HepG2 (cell line): Measurements from ENCODE around the gene MROH2A. TPM values are rescaled to one million over a fixed set of nuclear protein-coding genes. Genes with fewer than 3 reads are reported as not detected.

ENCODE experiments used
- ELF1 ChIP-seq: sonication (generic); formaldehyde crosslinking; IDR thresholded peaks from 2 replicates; pipeline ENCODE4 v1.4.0; 2020; ENCODE audit warnings: missing genetic modification reagents
- GATAD1 ChIP-seq: IDR thresholded peaks from 2 replicates; pipeline ENCODE4 v1.6.1; 2016; ENCODE audit warnings: missing genetic modification reagents, missing compliant biosample characterization
- HNRNPK ChIP-seq: fragments of 200-400 bp; formaldehyde crosslinking; IDR thresholded peaks from 2 replicates; pipeline ENCODE4 v1.6.1; 2018; ENCODE audit warnings: low read length, low read depth, moderate library complexity, mild to moderate bottlenecking; ENCODE audit not compliant: poor library complexity, severe bottlenecking
- KAT8 ChIP-seq: IDR thresholded peaks from 2 replicates; pipeline ENCODE4 v1.6.1; 2016; ENCODE audit warnings: missing genetic modification reagents, missing compliant biosample characterization
- RFXAP ChIP-seq: sonication (generic); formaldehyde crosslinking; IDR thresholded peaks from 2 replicates; pipeline ENCODE4 v1.4.0; 2020; ENCODE audit warnings: missing genetic modification reagents, borderline replicate concordance
- YEATS4 ChIP-seq: sonication (generic); formaldehyde crosslinking; IDR thresholded peaks from 2 replicates; pipeline ENCODE4 v1.4.0; 2020; ENCODE audit warnings: missing genetic modification reagents, borderline replicate concordance
- ZNF331 ChIP-seq: sonication (generic); formaldehyde crosslinking; IDR thresholded peaks from 2 replicates; pipeline ENCODE4 v1.4.0; 2020; ENCODE audit warnings: missing genetic modification reagents
- ZNF441 ChIP-seq: sonication (generic); formaldehyde crosslinking; IDR thresholded peaks from 2 replicates; pipeline ENCODE4 v1.7.0; 2021; ENCODE audit warnings: missing genetic modification reagents, borderline replicate concordance
- polyA plus RNA-seq, 8 experiments: library from polyadenylated mRNA; depleted of rRNA in 3 of 8; stranded (reverse) in 7 of 8; unstranded in 1 of 8; fragments of >200 nt; fragmentation: Illumina TruSeq in 4 of 8; extraction: Trizol in 4 of 8; gene quantifications; 2 replicates each; pipeline versions ENCODE4 v1.2.1 to v1.2.3, GENCODE V29; 2011 to 2016; ENCODE audit warnings: low read depth in 4 of 8, missing spikeins in 1 of 8, mixed read lengths in 1 of 8; ENCODE audit not compliant: insufficient read depth in 1 of 8
- total RNA-seq, 5 experiments: library from RNA; depleted of rRNA; stranded (reverse); fragments of >200 nt; fragmentation: Illumina TruSeq; extraction: Trizol; gene quantifications; 2 replicates each; pipeline ENCODE4 v1.2.3, GENCODE V29; 2016; ENCODE audit warnings: low read depth in 1 of 5
- TF ChIP-seq, protein P1 (sequence below): sonication (generic); formaldehyde crosslinking; IDR thresholded peaks from 2 replicates; pipeline ENCODE4 v1.5.0; 2020; ENCODE audit warnings: mild to moderate bottlenecking, missing genetic modification reagents, borderline replicate concordance
- TF ChIP-seq, protein P2 (sequence below): sonication (generic); formaldehyde crosslinking; IDR thresholded peaks from 2 replicates; pipeline ENCODE4 v1.4.0; 2020; ENCODE audit warnings: missing genetic modification reagents, borderline replicate concordance
- TF ChIP-seq, protein P3 (sequence below): sonication (generic); formaldehyde crosslinking; IDR thresholded peaks from 2 replicates; pipeline ENCODE4 v1.5.1; 2020; ENCODE audit warnings: missing genetic modification reagents, mild to moderate bottlenecking, borderline replicate concordance
- TF ChIP-seq, protein P4 (sequence below): IDR thresholded peaks from 2 replicates; pipeline ENCODE4 v1.6.1; 2012; ENCODE audit warnings: inconsistent platforms
- TF ChIP-seq, protein P5 (sequence below): sonication (generic); formaldehyde crosslinking; IDR thresholded peaks from 2 replicates; pipeline ENCODE4 v1.4.0; 2020; ENCODE audit warnings: missing genetic modification reagents
- TF ChIP-seq, protein P6 (sequence below): sonication (generic); formaldehyde crosslinking; IDR thresholded peaks from 2 replicates; pipeline ENCODE4 v1.4.0; 2020; ENCODE audit warnings: missing genetic modification reagents

Gene MROH2A
- total and polyA plus RNA-seq, 2 of the 13 experiments (the other 11 are each of a cell fraction or from before 2014, with no cell fraction given), result 0.03 to 0.04 TPM

DNA sequence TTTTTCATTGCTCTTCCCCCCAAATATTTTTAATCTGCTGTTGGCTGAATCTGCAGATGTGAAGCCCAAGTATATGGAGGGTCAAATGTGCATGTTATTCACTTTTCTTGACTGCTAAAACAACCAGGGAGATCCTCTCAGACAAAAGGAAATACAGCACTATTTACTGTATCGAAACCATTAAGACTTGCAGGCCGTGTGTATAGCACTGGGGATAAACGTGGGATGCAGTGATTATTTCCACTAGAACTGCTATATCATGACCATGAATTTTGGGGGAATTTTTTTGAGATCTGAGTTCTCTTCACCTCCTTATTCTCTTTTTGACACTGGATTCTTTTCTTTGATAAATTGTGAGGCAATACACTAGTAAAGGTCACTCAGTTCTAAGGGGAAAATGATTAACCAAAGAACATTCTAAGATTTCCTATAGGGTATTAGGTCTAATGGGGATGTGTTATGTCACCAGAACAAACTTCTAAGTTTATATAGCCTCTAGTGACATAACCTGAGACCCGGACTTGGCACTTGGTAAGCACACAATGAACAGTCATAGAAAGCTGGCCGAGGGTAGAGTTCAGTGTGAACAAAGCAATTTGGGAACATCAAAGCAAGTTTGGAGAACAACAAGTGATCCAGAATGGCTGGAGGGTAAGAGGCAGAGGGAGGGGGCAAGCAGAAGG lies 32.9 kb upstream of the MROH2A start (continued):
- TF ChIP-seq, protein P1, sequence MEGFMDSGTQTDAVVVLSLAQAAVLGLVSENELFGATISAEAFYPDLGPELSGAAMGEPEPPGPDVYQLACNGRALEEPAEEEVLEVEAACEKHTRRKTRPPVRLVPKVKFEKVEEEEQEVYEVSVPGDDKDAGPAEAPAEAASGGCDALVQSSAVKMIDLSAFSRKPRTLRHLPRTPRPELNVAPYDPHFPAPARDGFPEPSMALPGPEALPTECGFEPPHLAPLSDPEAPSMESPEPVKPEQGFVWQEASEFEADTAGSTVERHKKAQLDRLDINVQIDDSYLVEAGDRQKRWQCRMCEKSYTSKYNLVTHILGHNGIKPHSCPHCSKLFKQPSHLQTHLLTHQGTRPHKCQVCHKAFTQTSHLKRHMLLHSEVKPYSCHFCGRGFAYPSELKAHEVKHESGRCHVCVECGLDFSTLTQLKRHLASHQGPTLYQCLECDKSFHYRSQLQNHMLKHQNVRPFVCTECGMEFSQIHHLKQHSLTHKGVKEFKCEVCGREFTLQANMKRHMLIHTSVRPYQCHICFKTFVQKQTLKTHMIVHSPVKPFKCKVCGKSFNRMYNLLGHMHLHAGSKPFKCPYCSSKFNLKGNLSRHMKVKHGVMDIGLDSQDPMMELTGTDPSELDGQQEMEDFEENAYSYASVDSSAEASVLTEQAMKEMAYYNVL (CRISPR knock-in tag), result peak; percentile 94
- TF ChIP-seq, protein P2, sequence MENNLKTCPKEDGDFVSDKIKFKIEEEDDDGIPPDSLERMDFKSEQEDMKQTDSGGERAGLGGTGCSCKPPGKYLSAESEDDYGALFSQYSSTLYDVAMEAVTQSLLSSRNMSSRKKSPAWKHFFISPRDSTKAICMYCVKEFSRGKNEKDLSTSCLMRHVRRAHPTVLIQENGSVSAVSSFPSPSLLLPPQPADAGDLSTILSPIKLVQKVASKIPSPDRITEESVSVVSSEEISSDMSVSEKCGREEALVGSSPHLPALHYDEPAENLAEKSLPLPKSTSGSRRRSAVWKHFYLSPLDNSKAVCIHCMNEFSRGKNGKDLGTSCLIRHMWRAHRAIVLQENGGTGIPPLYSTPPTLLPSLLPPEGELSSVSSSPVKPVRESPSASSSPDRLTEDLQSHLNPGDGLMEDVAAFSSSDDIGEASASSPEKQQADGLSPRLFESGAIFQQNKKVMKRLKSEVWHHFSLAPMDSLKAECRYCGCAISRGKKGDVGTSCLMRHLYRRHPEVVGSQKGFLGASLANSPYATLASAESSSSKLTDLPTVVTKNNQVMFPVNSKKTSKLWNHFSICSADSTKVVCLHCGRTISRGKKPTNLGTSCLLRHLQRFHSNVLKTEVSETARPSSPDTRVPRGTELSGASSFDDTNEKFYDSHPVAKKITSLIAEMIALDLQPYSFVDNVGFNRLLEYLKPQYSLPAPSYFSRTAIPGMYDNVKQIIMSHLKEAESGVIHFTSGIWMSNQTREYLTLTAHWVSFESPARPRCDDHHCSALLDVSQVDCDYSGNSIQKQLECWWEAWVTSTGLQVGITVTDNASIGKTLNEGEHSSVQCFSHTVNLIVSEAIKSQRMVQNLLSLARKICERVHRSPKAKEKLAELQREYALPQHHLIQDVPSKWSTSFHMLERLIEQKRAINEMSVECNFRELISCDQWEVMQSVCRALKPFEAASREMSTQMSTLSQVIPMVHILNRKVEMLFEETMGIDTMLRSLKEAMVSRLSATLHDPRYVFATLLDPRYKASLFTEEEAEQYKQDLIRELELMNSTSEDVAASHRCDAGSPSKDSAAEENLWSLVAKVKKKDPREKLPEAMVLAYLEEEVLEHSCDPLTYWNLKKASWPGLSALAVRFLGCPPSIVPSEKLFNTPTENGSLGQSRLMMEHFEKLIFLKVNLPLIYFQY (CRISPR knock-in tag), result peak; percentile 83; the same call in 1 of the 2 replicates
- TF ChIP-seq, protein P3, sequence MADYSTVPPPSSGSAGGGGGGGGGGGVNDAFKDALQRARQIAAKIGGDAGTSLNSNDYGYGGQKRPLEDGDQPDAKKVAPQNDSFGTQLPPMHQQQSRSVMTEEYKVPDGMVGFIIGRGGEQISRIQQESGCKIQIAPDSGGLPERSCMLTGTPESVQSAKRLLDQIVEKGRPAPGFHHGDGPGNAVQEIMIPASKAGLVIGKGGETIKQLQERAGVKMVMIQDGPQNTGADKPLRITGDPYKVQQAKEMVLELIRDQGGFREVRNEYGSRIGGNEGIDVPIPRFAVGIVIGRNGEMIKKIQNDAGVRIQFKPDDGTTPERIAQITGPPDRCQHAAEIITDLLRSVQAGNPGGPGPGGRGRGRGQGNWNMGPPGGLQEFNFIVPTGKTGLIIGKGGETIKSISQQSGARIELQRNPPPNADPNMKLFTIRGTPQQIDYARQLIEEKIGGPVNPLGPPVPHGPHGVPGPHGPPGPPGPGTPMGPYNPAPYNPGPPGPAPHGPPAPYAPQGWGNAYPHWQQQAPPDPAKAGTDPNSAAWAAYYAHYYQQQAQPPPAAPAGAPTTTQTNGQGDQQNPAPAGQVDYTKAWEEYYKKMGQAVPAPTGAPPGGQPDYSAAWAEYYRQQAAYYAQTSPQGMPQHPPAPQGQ (CRISPR knock-in tag), result no peak
- TF ChIP-seq ZNF331 (CRISPR knock-in tag), result peak; percentile 84
- TF ChIP-seq ZNF441 (CRISPR knock-in tag), result peak; percentile 83; the same call in 1 of the 2 replicates
- TF ChIP-seq YEATS4 (CRISPR knock-in tag), result peak; percentile 47; the same call in 1 of the 2 replicates
- TF ChIP-seq RFXAP (CRISPR knock-in tag), result peak; percentile 81; the same call in 1 of the 2 replicates
- no peak for TF ChIP-seq HNRNPK
- TF ChIP-seq, protein P4, sequence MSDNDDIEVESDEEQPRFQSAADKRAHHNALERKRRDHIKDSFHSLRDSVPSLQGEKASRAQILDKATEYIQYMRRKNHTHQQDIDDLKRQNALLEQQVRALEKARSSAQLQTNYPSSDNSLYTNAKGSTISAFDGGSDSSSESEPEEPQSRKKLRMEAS, result peak; percentile 37; the same call in 1 of the 2 replicates
- peak; percentile 72 for TF ChIP-seq GATAD1 (CRISPR knock-in tag)
- TF ChIP-seq KAT8 (CRISPR knock-in tag), result peak; percentile 77
- TF ChIP-seq, protein P5, sequence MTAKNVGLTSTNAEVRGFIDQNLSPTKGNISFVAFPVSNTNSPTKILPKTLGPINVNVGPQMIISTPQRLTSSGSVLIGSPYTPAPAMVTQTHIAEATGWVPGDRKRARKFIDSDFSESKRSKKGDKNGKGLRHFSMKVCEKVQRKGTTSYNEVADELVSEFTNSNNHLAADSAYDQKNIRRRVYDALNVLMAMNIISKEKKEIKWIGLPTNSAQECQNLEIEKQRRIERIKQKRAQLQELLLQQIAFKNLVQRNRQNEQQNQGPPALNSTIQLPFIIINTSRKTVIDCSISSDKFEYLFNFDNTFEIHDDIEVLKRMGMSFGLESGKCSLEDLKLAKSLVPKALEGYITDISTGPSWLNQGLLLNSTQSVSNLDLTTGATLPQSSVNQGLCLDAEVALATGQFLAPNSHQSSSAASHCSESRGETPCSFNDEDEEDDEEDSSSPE (CRISPR knock-in tag), result peak; percentile 52
- TF ChIP-seq, protein P6, sequence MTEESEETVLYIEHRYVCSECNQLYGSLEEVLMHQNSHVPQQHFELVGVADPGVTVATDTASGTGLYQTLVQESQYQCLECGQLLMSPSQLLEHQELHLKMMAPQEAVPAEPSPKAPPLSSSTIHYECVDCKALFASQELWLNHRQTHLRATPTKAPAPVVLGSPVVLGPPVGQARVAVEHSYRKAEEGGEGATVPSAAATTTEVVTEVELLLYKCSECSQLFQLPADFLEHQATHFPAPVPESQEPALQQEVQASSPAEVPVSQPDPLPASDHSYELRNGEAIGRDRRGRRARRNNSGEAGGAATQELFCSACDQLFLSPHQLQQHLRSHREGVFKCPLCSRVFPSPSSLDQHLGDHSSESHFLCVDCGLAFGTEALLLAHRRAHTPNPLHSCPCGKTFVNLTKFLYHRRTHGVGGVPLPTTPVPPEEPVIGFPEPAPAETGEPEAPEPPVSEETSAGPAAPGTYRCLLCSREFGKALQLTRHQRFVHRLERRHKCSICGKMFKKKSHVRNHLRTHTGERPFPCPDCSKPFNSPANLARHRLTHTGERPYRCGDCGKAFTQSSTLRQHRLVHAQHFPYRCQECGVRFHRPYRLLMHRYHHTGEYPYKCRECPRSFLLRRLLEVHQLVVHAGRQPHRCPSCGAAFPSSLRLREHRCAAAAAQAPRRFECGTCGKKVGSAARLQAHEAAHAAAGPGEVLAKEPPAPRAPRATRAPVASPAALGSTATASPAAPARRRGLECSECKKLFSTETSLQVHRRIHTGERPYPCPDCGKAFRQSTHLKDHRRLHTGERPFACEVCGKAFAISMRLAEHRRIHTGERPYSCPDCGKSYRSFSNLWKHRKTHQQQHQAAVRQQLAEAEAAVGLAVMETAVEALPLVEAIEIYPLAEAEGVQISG (CRISPR knock-in tag), result peak; percentile 57; the same call in 1 of the 2 replicates
- peak; percentile 50 for TF ChIP-seq ELF1 (CRISPR knock-in tag)
